GM12878 (cell line): ENCODE results near the gene GSPT1. TPM values are rescaled to one million over a fixed set of nuclear protein-coding genes. Genes with fewer than 3 reads are reported as not detected.

Experiments
- ATAC-seq: fragments of 200-7000 bp; cut with Tn5 transposase; 3 replicates; pipeline ENCODE4 v1.9.1; 2020; ENCODE audit warnings: mild to moderate bottlenecking, moderate library complexity
- BruUV-seq: library from RNA; stranded (reverse); fragments of 400-500 nt; replicated peaks from 2 replicates; lab custom pipeline; 2021; lab: Mats Ljungman, UMichigan
- CTCF ChIA-PET: fragments of 300-600 bp; sonication (Branson Sonifier 250); formaldehyde crosslinking; extraction: SDS; loops from one replicate; lab custom pipeline; 2021; ENCODE audit warnings: inconsistent platforms; lab: Yijun Ruan, JAX
- POLR2A ChIA-PET: fragments of 350-600 bp; formaldehyde crosslinking; extraction: SDS; loops from one replicate; lab custom pipeline; 2021; ENCODE audit warnings: inconsistent platforms; lab: Charles Lee
- RAD21 ChIA-PET: fragments of 300-600 bp; sonication (Branson Sonifier 250); formaldehyde crosslinking; loops from one replicate; lab custom pipeline; 2023; ENCODE audit warnings: antibody characterized with exemption; ENCODE audit not compliant: unreplicated experiment; lab: Charles Lee
- SMC1A ChIA-PET: fragments of 300-600 bp; sonication (Branson Sonifier 250); formaldehyde crosslinking; loops from one replicate; lab custom pipeline; 2023; ENCODE audit not compliant: unreplicated experiment, uncharacterized antibody; lab: Charles Lee
- DNase-seq: peaks from one replicate; pipeline ENCODE4 v3.0.0-alpha.2; 2011; ENCODE audit warnings: low read depth, low spot score
- FAIRE-seq: peaks from 3 replicates; lab custom pipeline; 2011; peaks lifted over from hg19 to GRCh38; lab: Jason Lieb, UNC
- H2AFZ ChIP-seq: 2 replicates; pipeline ENCODE4 v1.6.0; 2011; ENCODE audit warnings: low read depth, low read length, control low read depth; ENCODE audit not compliant: control insufficient read depth
- H3K27ac ChIP-seq: 2 replicates; pipeline ENCODE4 v1.5.1; 2011; ENCODE audit warnings: control low read depth; ENCODE audit not compliant: control insufficient read depth, insufficient read depth
- H3K27me3 ChIP-seq, 2 experiments: replicated peaks in 1 of 2; 2 replicates each; pipeline versions ENCODE4 v1.6.0 to v1.6.1; 2011; ENCODE audit warnings: low read length in 1 of 2; ENCODE audit not compliant: control insufficient read depth in 2 of 2, insufficient read depth in 2 of 2
- H3K36me3 ChIP-seq, 2 experiments: 2 replicates each; pipeline ENCODE4 v1.5.1; 2011; ENCODE audit warnings: low read length in 1 of 2; ENCODE audit not compliant: control insufficient read depth in 2 of 2, insufficient read depth in 2 of 2
- H3K4me1 ChIP-seq: 2 replicates; pipeline ENCODE4 v1.6.1; 2011; ENCODE audit warnings: mild to moderate bottlenecking, low read length, moderate library complexity, mixed read lengths; ENCODE audit not compliant: control insufficient read depth, insufficient read depth
- H3K4me2 ChIP-seq: 2 replicates; pipeline ENCODE4 v1.6.0; 2011; ENCODE audit warnings: control low read depth; ENCODE audit not compliant: control insufficient read depth, insufficient read depth
- H3K4me3 ChIP-seq: fragments of 200-600 bp; sonication (generic); 2 replicates; pipeline ENCODE4 v1.5.1; 2016
- H3K79me2 ChIP-seq: 2 replicates; pipeline ENCODE4 v1.6.0; 2011; ENCODE audit warnings: low read length; ENCODE audit not compliant: control insufficient read depth, insufficient read depth
- H3K9ac ChIP-seq: 2 replicates; pipeline ENCODE4 v1.8.0; 2011; ENCODE audit warnings: low read length, control low read depth, mixed read lengths; ENCODE audit not compliant: control insufficient read depth, insufficient read depth
- H3K9me3 ChIP-seq: replicated peaks from 3 replicates; pipeline ENCODE4 v1.5.1; 2011; ENCODE audit warnings: mild to moderate bottlenecking, low read length; ENCODE audit not compliant: control insufficient read depth, insufficient read depth
- H4K20me1 ChIP-seq: 2 replicates; pipeline ENCODE4 v1.6.0; 2011; ENCODE audit not compliant: control insufficient read depth, insufficient read depth
- ATF7 ChIP-seq: fragments of 450-650 bp; IDR thresholded peaks from 2 replicates; pipeline ENCODE4 v1.6.1; 2016; ENCODE audit warnings: low read depth, mild to moderate bottlenecking
- BHLHE40 ChIP-seq, 2 experiments: fragments of 450-650 bp in 1 of 2; IDR thresholded peaks; 2 replicates each; pipeline ENCODE4 v1.6.1; 2011 to 2017; ENCODE audit warnings: low read depth in 2 of 2, borderline replicate concordance in 1 of 2, improper control_type of control experiment in 1 of 2, low read length in 1 of 2, mild to moderate bottlenecking in 1 of 2
- CREB1 ChIP-seq: IDR thresholded peaks from 2 replicates; pipeline ENCODE4 v1.6.1; 2012; ENCODE audit warnings: low read depth, mild to moderate bottlenecking, inconsistent platforms
- KLF5 ChIP-seq: fragments of 450-650 bp; IDR thresholded peaks from 2 replicates; pipeline ENCODE4 v1.6.1; 2014; ENCODE audit warnings: mild to moderate bottlenecking; ENCODE audit not compliant: partially characterized antibody
- MEF2A ChIP-seq: IDR thresholded peaks from 2 replicates; pipeline ENCODE4 v1.6.1; 2011; ENCODE audit warnings: low read depth, mild to moderate bottlenecking, low read length, moderate library complexity; ENCODE audit not compliant: insufficient read depth
- MTA3 ChIP-seq: IDR thresholded peaks from 2 replicates; pipeline ENCODE4 v1.6.1; 2012; ENCODE audit warnings: low read length, inconsistent platforms, borderline replicate concordance
- NFXL1 ChIP-seq: fragments of 450-650 bp; IDR thresholded peaks from 2 replicates; pipeline ENCODE4 v1.6.1; 2017; ENCODE audit warnings: antibody characterized with exemption, mild to moderate bottlenecking, borderline replicate concordance
- NRF1 ChIP-seq: conservative IDR thresholded peaks from 2 replicates; pipeline ENCODE4 v1.6.1; 2011; ENCODE audit warnings: mild to moderate bottlenecking, low read depth, low read length, improper control_type of control experiment
- PAX8 ChIP-seq: fragments of 450-650 bp; IDR thresholded peaks from 2 replicates; pipeline ENCODE4 v1.6.1; 2017; ENCODE audit warnings: mild to moderate bottlenecking, moderate library complexity
- PML ChIP-seq: IDR thresholded peaks from 2 replicates; pipeline ENCODE4 v1.6.1; 2012; ENCODE audit warnings: low read length, inconsistent platforms
- RUNX3 ChIP-seq: IDR thresholded peaks from 2 replicates; pipeline ENCODE4 v1.6.1; 2012; ENCODE audit warnings: low read length, inconsistent platforms
- SUZ12 ChIP-seq: fragments of 200-600 bp; sonication (generic); IDR thresholded peaks from one replicate; pipeline ENCODE4 v1.6.1; 2018; ENCODE audit warnings: antibody characterized with exemption, mild to moderate bottlenecking; ENCODE audit not compliant: unreplicated experiment
- ZNF622 ChIP-seq: fragments of 450-650 bp; IDR thresholded peaks from 2 replicates; pipeline ENCODE4 v1.6.1; 2017; ENCODE audit warnings: mild to moderate bottlenecking, inconsistent platforms
- WGBS: methylation state at CpG from one replicate; pipeline ENCODE4 v1.1.6; 2016; ENCODE audit warnings: low lambda C conversion rate; ENCODE audit not compliant: insufficient replicate concordance, insufficient coverage; ENCODE audit errors: missing lambda C conversion rate; 5-methylcytosine and 5-hydroxymethylcytosine counted together
- in situ Hi-C: fragments of 300-500 bp; cut with MboI; formaldehyde crosslinking; loops from 9 replicates; pipeline ENCODE4 v1.14.3; 2018; ENCODE audit warnings: mixed read lengths
- intact Hi-C: fragments of 100-400 bp; cut with micrococcal nuclease; formaldehyde crosslinking; loops from one replicate; pipeline ENCODE4 v1.14.2; 2022; ENCODE audit not compliant: unreplicated experiment
- polyA plus RNA-seq, 11 experiments: library from polyadenylated mRNA; depleted of rRNA in 4 of 11; unstranded in 6 of 11; stranded (reverse) in 5 of 11; fragments of >200 nt; fragmentation: Nextera tagmentation in 4 of 11; fragmentation: Illumina TruSeq in 1 of 11; extraction: Ambion mirVana in 4 of 11; extraction: Trizol in 1 of 11; gene quantifications; 1 replicate in 1 of 11; 2 replicates in 10 of 11; pipeline versions ENCODE4 v1.2.1 to v1.2.3, GENCODE V29; 2011 to 2016; ENCODE audit warnings: inconsistent platforms in 2 of 11, missing spikeins in 2 of 11, low read depth in 1 of 11
- total RNA-seq, 4 experiments: library from RNA; depleted of rRNA in 3 of 4; stranded (reverse); fragments of >200 nt in 3 of 4; fragmentation: Illumina TruSeq in 1 of 4; extraction: Trizol in 1 of 4; gene quantifications; 2 replicates each; pipeline versions ENCODE4 v1.2.1 to v1.2.3, GENCODE V29; 2013 to 2021
- TF ChIP-seq, protein P1 (sequence below): IDR thresholded peaks from 2 replicates; pipeline ENCODE4 v1.6.1; 2012; ENCODE audit warnings: low read depth, low read length, improper control_type of control experiment
- TF ChIP-seq, protein P2 (sequence below): fragments of 450-650 bp; IDR thresholded peaks from 2 replicates; pipeline ENCODE4 v1.6.1; 2014; ENCODE audit warnings: mild to moderate bottlenecking

GSPT1 gene
- total and polyA plus RNA-seq, 10 of the 15 experiments (the other 5 are each of a cell fraction or from before 2014, with no cell fraction given) = 46.7 to 181 (median 99.6) TPM

DNA sequence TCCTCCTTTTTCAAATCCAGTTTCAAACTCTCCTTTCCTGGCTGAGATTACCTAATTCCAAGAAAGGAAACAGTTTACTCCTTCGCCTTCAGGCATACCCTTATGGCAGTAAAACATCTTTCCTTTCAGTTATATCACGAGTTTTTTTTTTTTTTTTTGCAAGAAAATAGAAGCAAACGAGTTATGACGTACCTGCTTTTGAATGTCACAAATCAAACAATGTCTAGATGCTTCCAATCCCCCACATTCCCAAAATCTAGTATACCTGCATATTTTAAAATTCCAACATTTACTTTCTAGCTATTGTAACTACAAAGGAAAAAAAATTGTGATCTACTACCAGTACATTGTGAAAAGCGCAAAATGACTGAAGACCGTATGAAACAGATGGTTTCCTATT lies 28.9 kb downstream of the GSPT1 start:
- no peak for DNase-seq
- H3K4me1 ChIP-seq = no peaks in the 10 kb centered on the region
- WGBS = 98% methylated on average over 6 of the region's 6 CpGs
- ChIA-PET POLR2A (interaction anchor here (0.9 kb wide), 1 partner anchor 43 kb away, joined by 4 read pairs; no protein-coding TSS in a partner anchor), CTCF (no interaction called here), SMC1A (interaction anchor here (1.1 kb wide), 1 partner anchor 181 kb away, joined by 3 read pairs; no protein-coding TSS in a partner anchor), RAD21 (no interaction called here)
- no peak overlapping the region for H3K27ac ChIP-seq
- no peak overlapping the region for H2AFZ ChIP-seq
- no peak overlapping the region for H3K4me3 ChIP-seq
- no TSS peak for BruUV-seq
- H3K4me2 ChIP-seq = no peak overlapping the region
- H3K9me3 ChIP-seq = no peaks in the 10 kb centered on the region
- H3K79me2 ChIP-seq = no peaks in the 10 kb centered on the region
- FAIRE-seq = no peak
- no peaks in the 10 kb centered on the region for H4K20me1 ChIP-seq
- in situ Hi-C loops (no loop called here), intact Hi-C loops (no loop called here)
- ATAC-seq = no peak
- no peaks in the 10 kb centered on the region for H3K27me3 ChIP-seq
- H3K9ac ChIP-seq = no peak overlapping the region
- peaks cover 5 to 20% of the 10 kb centered on the region in 2 experiments for H3K36me3 ChIP-seq
- TF ChIP-seq PML = no peak
- no peak for TF ChIP-seq BHLHE40 (IDR thresholded peaks at IDR 0.05; ENCODE audit: borderline replicate concordance in 1 of 2, low read depth in 2 of 2, low read length in 1 of 2)
- no peak for TF ChIP-seq MEF2A

- H3K9me3 ChIP-seq = no peaks in the 10 kb centered on the region
- H3K4me3 ChIP-seq = no peak overlapping the region
- FAIRE-seq = no peak
- POLR2A ChIA-PET = interaction anchor here (1.0 kb wide), 1 partner anchor 16 kb away, joined by 3 read pairs; no protein-coding TSS in a partner anchor
- in situ Hi-C loops = no loop called here
- no peak overlapping the region for H3K9ac ChIP-seq
- 100% methylated on average over 5 of the region's 5 CpGs for WGBS
- no peak overlapping the region for H3K4me2 ChIP-seq
- TF ChIP-seq ZNF622 (no peak), NRF1 (no peak), KLF5 (no peak), RUNX3 (no peak), SUZ12 (no peak), PAX8 (no peak), ATF7 (no peak), CREB1 (no peak), MTA3 (no peak), NFXL1 (no peak)
- TF ChIP-seq, protein P1, sequence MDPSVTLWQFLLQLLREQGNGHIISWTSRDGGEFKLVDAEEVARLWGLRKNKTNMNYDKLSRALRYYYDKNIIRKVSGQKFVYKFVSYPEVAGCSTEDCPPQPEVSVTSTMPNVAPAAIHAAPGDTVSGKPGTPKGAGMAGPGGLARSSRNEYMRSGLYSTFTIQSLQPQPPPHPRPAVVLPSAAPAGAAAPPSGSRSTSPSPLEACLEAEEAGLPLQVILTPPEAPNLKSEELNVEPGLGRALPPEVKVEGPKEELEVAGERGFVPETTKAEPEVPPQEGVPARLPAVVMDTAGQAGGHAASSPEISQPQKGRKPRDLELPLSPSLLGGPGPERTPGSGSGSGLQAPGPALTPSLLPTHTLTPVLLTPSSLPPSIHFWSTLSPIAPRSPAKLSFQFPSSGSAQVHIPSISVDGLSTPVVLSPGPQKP = no peak
- TF ChIP-seq, protein P2, sequence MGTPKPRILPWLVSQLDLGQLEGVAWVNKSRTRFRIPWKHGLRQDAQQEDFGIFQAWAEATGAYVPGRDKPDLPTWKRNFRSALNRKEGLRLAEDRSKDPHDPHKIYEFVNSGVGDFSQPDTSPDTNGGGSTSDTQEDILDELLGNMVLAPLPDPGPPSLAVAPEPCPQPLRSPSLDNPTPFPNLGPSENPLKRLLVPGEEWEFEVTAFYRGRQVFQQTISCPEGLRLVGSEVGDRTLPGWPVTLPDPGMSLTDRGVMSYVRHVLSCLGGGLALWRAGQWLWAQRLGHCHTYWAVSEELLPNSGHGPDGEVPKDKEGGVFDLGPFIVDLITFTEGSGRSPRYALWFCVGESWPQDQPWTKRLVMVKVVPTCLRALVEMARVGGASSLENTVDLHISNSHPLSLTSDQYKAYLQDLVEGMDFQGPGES = no peak
- TF ChIP-seq, all 136 proteins: peak for 0
- H3K27me3 ChIP-seq = no peaks in the 10 kb centered on the region
- H3K79me2 ChIP-seq = no peaks in the 10 kb centered on the region
- no peaks in the 10 kb centered on the region for H3K4me1 ChIP-seq
- no TSS peak for BruUV-seq
- ATAC-seq (no peak), DNase-seq (no peak)
- no peaks in the 10 kb centered on the region for H4K20me1 ChIP-seq
- ChIA-PET CTCF (interaction anchor here (1.2 kb wide), 1 partner anchor 9 kb away, joined by 3 read pairs; no protein-coding TSS in a partner anchor), SMC1A (no interaction called here), RAD21 (interaction anchor here (0.5 kb wide), 1 partner anchor 69 kb away, joined by 3 read pairs; no protein-coding TSS in a partner anchor)
- intact Hi-C loops = no loop called here
- H3K27ac ChIP-seq = no peak overlapping the region
- peaks cover 6 to 30% of the 10 kb centered on the region in 2 experiments for H3K36me3 ChIP-seq
- H2AFZ ChIP-seq = no peak overlapping the region
Measured at GRCh38 chr16:11884035-11884434, 31.7 kb downstream of the GSPT1 start.
